HG03064 (cell line): ENCODE results near the gene MALAT1.

ENCODE experiments used
- ATAC-seq: cut with Tn5 transposase; IDR thresholded peaks from one replicate; pipeline ENCODE4 v1.9.1; 2021; ENCODE audit warnings: low read depth; ENCODE audit not compliant: unreplicated experiment

MALAT1 gene

GRCh38 chr11:65537620-65538231, 38.9 kb downstream of the MALAT1 start:
- ATAC-seq: no peak

DNA sequence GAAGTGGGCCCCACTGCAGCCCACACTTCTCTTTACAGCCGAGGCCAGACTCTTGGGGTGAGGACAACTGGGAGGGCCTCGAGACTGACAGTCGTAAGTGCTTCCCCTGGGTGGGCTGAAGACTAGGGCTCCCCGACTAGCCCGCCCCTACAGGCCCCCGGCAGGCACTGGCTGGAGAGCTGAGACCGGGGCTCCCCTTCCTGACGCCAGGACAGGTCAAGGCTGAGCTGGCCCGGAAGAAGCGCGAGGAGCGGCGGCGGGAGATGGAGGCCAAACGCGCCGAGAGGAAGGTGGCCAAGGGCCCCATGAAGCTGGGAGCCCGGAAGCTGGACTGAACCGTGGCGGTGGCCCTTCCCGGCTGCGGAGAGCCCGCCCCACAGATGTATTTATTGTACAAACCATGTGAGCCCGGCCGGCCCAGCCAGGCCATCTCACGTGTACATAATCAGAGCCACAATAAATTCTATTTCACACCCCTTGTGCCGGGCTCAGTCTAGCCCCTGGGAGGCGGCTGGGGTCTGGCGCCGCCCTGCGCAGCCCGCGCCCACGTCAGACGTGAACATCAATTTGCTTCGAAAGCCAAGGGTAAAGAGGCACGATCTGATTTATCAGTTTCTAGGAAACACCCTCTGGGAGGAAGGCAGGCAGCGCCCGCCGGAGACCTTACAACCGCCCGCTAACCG, 39.5 kb downstream of the MALAT1 start:
- ATAC-seq: no peak

DNA sequence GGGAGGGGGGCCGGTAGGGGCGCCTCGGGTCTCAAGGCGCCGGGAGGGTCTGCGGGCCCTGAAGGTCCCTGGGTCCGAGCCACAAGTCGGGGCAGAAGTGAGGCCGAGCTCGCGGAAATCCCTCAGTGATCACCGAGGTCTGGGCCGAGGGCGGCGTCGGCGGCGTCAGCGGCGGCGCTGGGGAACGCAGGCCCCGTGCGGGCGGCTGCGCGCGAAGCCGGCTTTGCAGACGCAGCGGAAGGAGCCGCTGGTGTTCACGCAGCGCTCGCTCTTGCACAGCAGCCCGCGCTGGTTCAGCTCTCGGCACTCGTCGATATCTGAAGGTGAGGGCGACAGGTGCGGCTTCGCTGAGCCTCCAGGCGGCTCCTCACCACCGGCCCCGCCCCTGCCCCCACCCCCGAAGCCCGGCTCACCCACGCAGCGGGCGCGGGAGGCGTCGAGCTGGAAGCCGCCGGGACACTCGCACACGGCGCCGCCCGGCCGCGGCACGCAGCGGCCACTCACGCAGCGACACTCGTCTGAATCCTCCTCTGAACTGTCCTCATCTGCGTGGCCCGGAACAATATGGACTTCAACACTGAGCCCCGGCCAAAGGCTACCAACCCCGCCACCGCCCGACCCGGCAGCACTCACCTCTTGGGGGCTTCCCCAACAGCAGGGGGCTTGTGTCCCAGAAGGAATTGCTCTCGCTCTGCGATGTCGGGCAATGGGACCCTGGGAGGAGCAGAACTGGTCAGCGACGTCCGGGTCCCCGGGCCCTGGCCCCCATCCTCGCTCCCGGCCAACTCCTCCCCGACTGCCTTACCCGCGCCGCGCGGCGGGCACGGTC, 40.3 kb downstream of the MALAT1 start:
- ATAC-seq: no peak

GRCh38 chr11:65539744-65540289, 41.0 kb downstream of the MALAT1 start:
- peak; percentile 48 for ATAC-seq

GRCh38 chr11:65540290-65541092, 41.6 kb downstream of the MALAT1 start:
- peak; percentile 56 for ATAC-seq

- ATAC-seq: no peak
Measured at GRCh38 chr11:65541093-65541982, 42.5 kb downstream of the MALAT1 start.

GRCh38 chr11:65542738-65543390, 44.0 kb downstream of the MALAT1 start:
- ATAC-seq: no peak

- no peak for ATAC-seq
Measured at GRCh38 chr11:65545853-65546216, 47.0 kb downstream of the MALAT1 start.

GRCh38 chr11:65546217-65546958, 47.5 kb downstream of the MALAT1 start:
- peak; percentile 53 for ATAC-seq

DNA sequence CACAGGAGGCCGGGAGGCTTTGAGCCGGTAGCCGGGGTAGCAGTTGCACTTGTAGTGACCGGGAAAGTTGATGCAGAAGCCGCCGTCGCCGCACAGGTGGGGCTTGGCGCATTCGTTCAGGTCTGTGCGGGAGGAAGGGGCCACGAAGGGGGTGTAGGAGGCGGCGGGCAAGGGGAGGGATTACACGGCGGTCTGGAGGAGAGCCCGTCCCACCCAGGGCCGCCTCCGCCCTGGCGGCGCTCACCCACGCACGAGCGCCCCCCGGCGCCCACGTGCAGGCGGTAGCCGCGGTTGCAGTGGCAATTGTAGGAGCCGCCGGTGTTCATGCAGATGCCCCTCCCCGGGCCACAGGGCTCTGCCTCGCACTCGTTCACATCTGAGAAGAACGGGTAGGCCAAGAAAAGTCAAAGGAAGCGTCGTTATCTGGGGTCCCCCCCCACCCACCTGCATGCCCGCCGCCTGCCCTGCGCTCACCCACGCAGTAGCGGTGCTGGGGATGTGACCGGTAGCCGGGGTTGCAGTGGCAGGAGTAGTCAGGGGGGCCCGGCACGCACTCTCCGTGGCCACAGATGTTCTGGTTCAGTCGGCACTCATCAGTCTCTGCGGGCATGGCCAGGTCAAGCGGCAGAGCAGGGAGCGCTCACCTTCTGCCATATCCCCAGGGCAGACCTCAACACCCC, 48.7 kb downstream of the MALAT1 start:
- ATAC-seq: no peak

DNA sequence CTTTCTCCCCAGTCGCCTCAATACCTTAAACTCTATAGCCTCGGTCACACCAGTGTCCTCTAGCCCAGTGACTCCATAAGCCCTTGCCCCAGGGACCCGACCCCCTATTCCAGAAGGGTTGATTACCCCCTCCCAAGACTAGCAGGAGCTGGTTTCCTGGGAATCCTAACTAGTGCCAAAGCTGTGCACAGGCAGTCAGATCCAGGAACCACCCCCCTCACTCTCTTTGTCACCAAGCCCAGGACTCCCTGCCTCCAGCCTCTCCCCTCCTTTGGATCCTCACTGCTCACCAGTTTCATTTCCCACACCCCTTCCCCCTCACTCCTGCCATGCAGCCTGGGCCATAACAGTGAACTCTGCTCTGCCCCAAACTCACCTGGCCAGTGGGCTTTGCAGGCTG, 49.5 kb downstream of the MALAT1 start:
- ATAC-seq: no peak

GRCh38 chr11:65549096-65549495, 50.3 kb downstream of the MALAT1 start:
- no peak for ATAC-seq

DNA sequence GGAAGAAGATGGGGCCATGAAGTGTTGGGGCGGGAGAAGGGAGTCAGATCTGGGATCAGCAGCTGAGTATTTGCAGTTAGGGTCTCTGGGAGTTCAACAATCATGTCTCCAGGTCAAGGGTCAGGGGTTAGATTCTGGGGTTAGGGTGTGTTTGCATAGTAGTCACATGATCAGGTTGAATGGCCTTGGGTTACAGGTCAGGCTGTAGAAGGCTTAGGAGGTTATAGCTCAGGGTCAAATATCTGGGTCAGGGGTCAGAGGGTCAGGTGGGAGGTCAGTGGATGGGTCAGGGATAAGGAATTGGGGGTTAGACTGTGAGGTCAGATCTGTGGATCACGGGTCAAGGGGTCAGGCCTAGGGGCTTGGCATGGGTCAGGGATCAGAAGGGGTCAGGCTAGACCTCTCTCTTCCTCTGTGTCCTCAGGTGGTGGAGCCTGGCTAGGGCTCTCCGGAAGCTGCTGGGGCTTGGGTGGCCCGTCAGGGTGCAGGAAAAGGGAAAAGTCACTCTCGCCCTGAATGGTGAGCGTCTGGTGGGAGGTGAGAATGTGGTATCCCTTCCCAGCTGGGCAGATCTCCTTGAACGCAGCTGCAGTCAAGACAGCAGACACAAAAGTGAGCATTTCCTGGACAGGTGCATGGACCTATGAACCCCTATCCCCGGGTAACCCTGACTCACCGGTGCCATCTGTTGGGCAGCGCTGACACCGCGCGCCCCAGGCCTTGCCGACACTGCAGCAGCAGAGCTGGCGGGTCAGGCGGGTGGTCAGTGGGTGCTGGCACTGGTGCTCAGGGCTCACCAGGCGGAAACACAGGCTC, 52.9 kb downstream of the MALAT1 start:
- no peak for ATAC-seq

- no peak for ATAC-seq
Measured at GRCh38 chr11:65552388-65552951, 53.6 kb downstream of the MALAT1 start.

- ATAC-seq: no peak
Measured at GRCh38 chr11:65553301-65554001, 54.6 kb downstream of the MALAT1 start.
